Liver (tissue), 9 donors: ENCODE results near the gene EFEMP2. TPM values are rescaled to one million over a fixed set of nuclear protein-coding genes. Genes with fewer than 3 reads are reported as not detected.

Source experiments
- DNase-seq: peaks from one replicate; pipeline ENCODE4 v3.0.0-alpha.2; 2017; ENCODE audit warnings: low spot score
- H3K27ac ChIP-seq, 2 donors: one replicate each; pipeline ENCODE4 v1.7.0; 2013; ENCODE audit warnings: inconsistent platforms in 2 of 2, low read length in 2 of 2, control low read depth in 1 of 2, low read depth in 1 of 2, mild to moderate bottlenecking in 1 of 2
- H3K27me3 ChIP-seq, 4 donors: one replicate each; pipeline versions ENCODE4 v1.6.1 to v1.7.0; 2013; ENCODE audit warnings: low read length in 3 of 4, inconsistent platforms in 1 of 4, mild to moderate bottlenecking in 1 of 4, moderate library complexity in 1 of 4; ENCODE audit not compliant: control insufficient read depth in 4 of 4, insufficient read depth in 4 of 4
- H3K36me3 ChIP-seq, 4 donors: one replicate each; pipeline versions ENCODE4 v1.6.1 to v1.7.0; 2013; ENCODE audit warnings: low read length in 3 of 4, mild to moderate bottlenecking in 3 of 4, low read depth in 1 of 4, moderate library complexity in 1 of 4; ENCODE audit not compliant: control insufficient read depth in 4 of 4, insufficient read depth in 3 of 4
- H3K4me1 ChIP-seq, 4 donors: one replicate each; pipeline versions ENCODE4 v1.6.1 to v1.7.0; 2013; ENCODE audit warnings: low read length in 3 of 4, mild to moderate bottlenecking in 3 of 4, moderate library complexity in 1 of 4; ENCODE audit not compliant: control insufficient read depth in 4 of 4, insufficient read depth in 4 of 4
- H3K4me3 ChIP-seq, 3 donors: one replicate each; pipeline versions ENCODE4 v1.6.1 to v1.7.0; 2013; ENCODE audit warnings: low read length in 3 of 3, control low read depth in 1 of 3, low read depth in 1 of 3, mild to moderate bottlenecking in 1 of 3
- H3K9ac ChIP-seq, 2 donors: one replicate each; pipeline ENCODE4 v1.7.0; 2013; ENCODE audit warnings: low read length in 2 of 2, mild to moderate bottlenecking in 2 of 2, moderate library complexity in 2 of 2, control low read depth in 1 of 2, low read depth in 1 of 2
- H3K9me3 ChIP-seq, 4 donors: one replicate each; pipeline versions ENCODE4 v1.6.1 to v1.7.0; 2013; ENCODE audit warnings: low read length in 3 of 4; ENCODE audit not compliant: control insufficient read depth in 4 of 4
- FOXA1 ChIP-seq: IDR thresholded peaks from 2 replicates; pipeline ENCODE4 v1.6.1; 2016; ENCODE audit warnings: antibody characterized with exemption
- FOXA2 ChIP-seq: IDR thresholded peaks from 2 replicates; pipeline ENCODE4 v1.6.1; 2016; ENCODE audit warnings: antibody characterized with exemption
- GABPA ChIP-seq, 2 donors: IDR thresholded peaks in 1 of 2; conservative IDR thresholded peaks in 1 of 2; 2 replicates each; pipeline ENCODE4 v1.6.1; 2016; ENCODE audit warnings: antibody characterized with exemption in 2 of 2, mild to moderate bottlenecking in 1 of 2, moderate library complexity in 1 of 2
- HNF4A ChIP-seq, 2 donors: conservative IDR thresholded peaks; 2 replicates each; pipeline ENCODE4 v1.6.1; 2016; ENCODE audit warnings: antibody characterized with exemption in 2 of 2, mild to moderate bottlenecking in 2 of 2
- HNF4G ChIP-seq: IDR thresholded peaks from 2 replicates; pipeline ENCODE4 v1.6.1; 2016; ENCODE audit warnings: antibody characterized with exemption
- JUND ChIP-seq, 2 donors: IDR thresholded peaks; 2 replicates each; pipeline ENCODE4 v1.6.1; 2016; ENCODE audit warnings: antibody characterized with exemption in 2 of 2
- NR2F2 ChIP-seq: IDR thresholded peaks from 2 replicates; pipeline ENCODE4 v1.6.1; 2016; ENCODE audit warnings: antibody characterized with exemption
- RAD21 ChIP-seq, 2 donors: IDR thresholded peaks; 2 replicates each; pipeline ENCODE4 v1.6.1; 2016; ENCODE audit warnings: antibody characterized with exemption in 2 of 2, mild to moderate bottlenecking in 2 of 2
- REST ChIP-seq: IDR thresholded peaks from 2 replicates; pipeline ENCODE4 v1.6.1; 2016; ENCODE audit warnings: antibody characterized with exemption, mild to moderate bottlenecking
- SP1 ChIP-seq: IDR thresholded peaks from 2 replicates; pipeline ENCODE4 v1.6.1; 2018; ENCODE audit warnings: antibody characterized with exemption, mild to moderate bottlenecking
- TAF1 ChIP-seq: conservative IDR thresholded peaks from 2 replicates; pipeline ENCODE4 v1.6.1; 2016; ENCODE audit warnings: antibody characterized with exemption, mild to moderate bottlenecking
- YY1 ChIP-seq: IDR thresholded peaks from 2 replicates; pipeline ENCODE4 v1.6.1; 2016; ENCODE audit warnings: antibody characterized with exemption, mild to moderate bottlenecking
- ZBTB33 ChIP-seq: IDR thresholded peaks from 2 replicates; pipeline ENCODE4 v1.6.1; 2016; ENCODE audit warnings: antibody characterized with exemption
- WGBS: extraction: QIAGEN DNeasy Blood & Tissue Kit; methylation state at CpG from one replicate; pipeline ENCODE4 v1.1.7; 2013; 5-methylcytosine and 5-hydroxymethylcytosine counted together
- polyA plus RNA-seq, 2 donors: library from polyadenylated mRNA; stranded (reverse) in 1 of 2; unstranded in 1 of 2; fragments of 200-250 nt in 1 of 2; fragments of >200 nt in 1 of 2; fragmentation: Nextera tagmentation in 1 of 2; extraction: Ambion mirVana in 1 of 2; gene quantifications; one replicate each; pipeline versions ENCODE4 v1.2.1 to v1.2.3, GENCODE V29; 2013 to 2015
- total RNA-seq, 2 donors: library from RNA; depleted of rRNA; stranded (reverse); fragments of >200 nt; gene quantifications; one replicate each; pipeline ENCODE4 v1.2.3, GENCODE V29; 2014
- TF ChIP-seq, protein P1 (sequence below): fragments of 150-350 bp; IDR thresholded peaks from 2 replicates; pipeline ENCODE4 v1.5.1; 2017; ENCODE audit warnings: improper control_type of control experiment, low read depth, low read length; ENCODE audit not compliant: missing input control
- TF ChIP-seq, protein P2 (sequence below): IDR thresholded peaks from 2 replicates; pipeline ENCODE4 v1.6.1; 2016; ENCODE audit warnings: antibody characterized with exemption
- donor health status: healthy.
- donor health status: healthy.
- donor health status: healthy.
- donor health status: healthy.
- donor health status: healthy.

The EFEMP2 gene
- total and polyA plus RNA-seq, 4 donors, result 5.0 to 10.7 (median 5.3) TPM

DNA sequence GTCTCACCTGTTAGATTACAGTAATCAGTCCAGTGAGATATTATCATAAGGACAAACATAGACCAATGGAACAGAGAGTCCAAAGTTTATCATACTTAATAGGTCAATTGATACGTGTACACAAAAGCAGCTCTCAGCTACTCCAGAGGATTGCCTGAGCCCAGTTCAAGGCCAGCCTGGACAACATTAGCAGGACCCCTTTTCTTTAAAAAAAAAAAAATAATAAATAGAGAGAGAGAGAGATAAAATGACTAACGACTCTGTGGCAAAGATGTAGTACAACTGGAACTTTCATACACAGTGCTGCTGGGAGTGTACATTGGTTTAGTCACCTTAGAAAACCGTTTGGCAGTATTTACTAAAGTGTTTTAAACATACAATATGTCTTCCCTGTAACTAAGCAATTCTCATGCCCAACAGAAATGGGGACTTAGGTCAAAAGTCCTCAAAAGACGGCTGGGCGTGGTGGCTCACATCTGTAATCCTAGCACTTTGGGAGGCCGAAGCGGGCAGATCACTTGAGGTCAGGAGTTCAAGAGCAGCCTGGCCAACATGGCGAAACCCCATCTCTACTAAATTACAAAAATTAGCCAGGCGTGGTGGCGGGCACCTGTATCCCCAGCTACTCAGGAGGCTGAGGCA is 28.2 kb downstream of the EFEMP2 start (continued):
- TF ChIP-seq REST (no peak), HNF4G (no peak), TAF1 (no peak), FOXA2 (no peak)

GRCh38 chr11:65843811-65844210 is 28.8 kb downstream of the EFEMP2 start:
- TF ChIP-seq RAD21 (IDR thresholded peaks at IDR 0.05) (no peak), ZBTB33 (no peak), GABPA (IDR thresholded peaks at IDR 0.05 in 1 of 2, conservative IDR thresholded peaks at IDR 0.05 in 1 of 2) (no peak)
- WGBS, result 90% methylated on average over 3 of the region's 3 CpGs
- no peak overlapping the region for H3K27ac ChIP-seq
- DNase-seq, result no peak
- no peaks in the 10 kb centered on the region for H3K9me3 ChIP-seq
- H3K9ac ChIP-seq, result no peak overlapping the region
- H3K36me3 ChIP-seq, result no peaks in the 10 kb centered on the region
- H3K27me3 ChIP-seq, result no peaks in the 10 kb centered on the region
- no peak overlapping the region for H3K4me3 ChIP-seq
- peaks cover 0 to 2% (median 0%) of the 10 kb centered on the region in 4 donors for H3K4me1 ChIP-seq

GRCh38 chr11:65842144-65842543 is 30.5 kb downstream of the EFEMP2 start:
- Histone ChIP-seq H3K9ac (no peak overlapping the region), H3K36me3 (no peaks in the 10 kb centered on the region), H3K9me3 (no peaks in the 10 kb centered on the region), H3K4me1 (peaks cover 0 to 2% (median 0%) of the 10 kb centered on the region in 4 donors), H3K27ac (no peak overlapping the region), H3K27me3 (no peaks in the 10 kb centered on the region), H3K4me3 (no peak overlapping the region)
- DNase-seq, result no peak
- WGBS, result 92% methylated on average over 4 of the region's 4 CpGs
- no peak for TF ChIP-seq FOXA1

- DNase-seq, result no peak
- Histone ChIP-seq H3K4me1 (peaks cover 2 to 9% (median 3%) of the 10 kb centered on the region in 4 donors), H3K36me3 (no peaks in the 10 kb centered on the region), H3K27ac (no peak overlapping the region), H3K27me3 (peaks cover 0 to 5% (median 0%) of the 10 kb centered on the region in 4 donors), H3K9me3 (no peaks in the 10 kb centered on the region), H3K9ac (no peak overlapping the region), H3K4me3 (peak overlapping the region in 2 of 3 donors; percentile 8 to 46)
- WGBS, result 55% methylated on average over 6 of the region's 6 CpGs
- no peak for TF ChIP-seq NR2F2
- TF ChIP-seq YY1, result no peak
- TF ChIP-seq SP1, result no peak
- TF ChIP-seq REST, result no peak
- TF ChIP-seq, protein P1, sequence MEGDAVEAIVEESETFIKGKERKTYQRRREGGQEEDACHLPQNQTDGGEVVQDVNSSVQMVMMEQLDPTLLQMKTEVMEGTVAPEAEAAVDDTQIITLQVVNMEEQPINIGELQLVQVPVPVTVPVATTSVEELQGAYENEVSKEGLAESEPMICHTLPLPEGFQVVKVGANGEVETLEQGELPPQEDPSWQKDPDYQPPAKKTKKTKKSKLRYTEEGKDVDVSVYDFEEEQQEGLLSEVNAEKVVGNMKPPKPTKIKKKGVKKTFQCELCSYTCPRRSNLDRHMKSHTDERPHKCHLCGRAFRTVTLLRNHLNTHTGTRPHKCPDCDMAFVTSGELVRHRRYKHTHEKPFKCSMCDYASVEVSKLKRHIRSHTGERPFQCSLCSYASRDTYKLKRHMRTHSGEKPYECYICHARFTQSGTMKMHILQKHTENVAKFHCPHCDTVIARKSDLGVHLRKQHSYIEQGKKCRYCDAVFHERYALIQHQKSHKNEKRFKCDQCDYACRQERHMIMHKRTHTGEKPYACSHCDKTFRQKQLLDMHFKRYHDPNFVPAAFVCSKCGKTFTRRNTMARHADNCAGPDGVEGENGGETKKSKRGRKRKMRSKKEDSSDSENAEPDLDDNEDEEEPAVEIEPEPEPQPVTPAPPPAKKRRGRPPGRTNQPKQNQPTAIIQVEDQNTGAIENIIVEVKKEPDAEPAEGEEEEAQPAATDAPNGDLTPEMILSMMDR, result no peak
- TF ChIP-seq, protein P2, sequence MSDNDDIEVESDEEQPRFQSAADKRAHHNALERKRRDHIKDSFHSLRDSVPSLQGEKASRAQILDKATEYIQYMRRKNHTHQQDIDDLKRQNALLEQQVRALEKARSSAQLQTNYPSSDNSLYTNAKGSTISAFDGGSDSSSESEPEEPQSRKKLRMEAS, result no peak
- no peak for TF ChIP-seq HNF4A (conservative IDR thresholded peaks at IDR 0.05)
- TF ChIP-seq FOXA2, result no peak
- TF ChIP-seq JUND (IDR thresholded peaks at IDR 0.05), result no peak
- TF ChIP-seq HNF4G, result no peak
- no peak for TF ChIP-seq TAF1
These were observed 38.4 kb downstream of the EFEMP2 start for GRCh38 chr11:65834202-65834601.
